ENCODE results near the gene PCGF1. TPM values are rescaled to one million over a fixed set of nuclear protein-coding genes. Genes with fewer than 3 reads are reported as not detected.
A peak's percentile ranks its signal among the peaks of the same experiment; 100 is the strongest.

PCGF1 gene
- total and polyA plus RNA-seq, 9 of the 15 experiments (the other 6 are each of a cell fraction or from before 2014, with no cell fraction given): 20.3 to 45.7 (median 29.3) TPM

DNA sequence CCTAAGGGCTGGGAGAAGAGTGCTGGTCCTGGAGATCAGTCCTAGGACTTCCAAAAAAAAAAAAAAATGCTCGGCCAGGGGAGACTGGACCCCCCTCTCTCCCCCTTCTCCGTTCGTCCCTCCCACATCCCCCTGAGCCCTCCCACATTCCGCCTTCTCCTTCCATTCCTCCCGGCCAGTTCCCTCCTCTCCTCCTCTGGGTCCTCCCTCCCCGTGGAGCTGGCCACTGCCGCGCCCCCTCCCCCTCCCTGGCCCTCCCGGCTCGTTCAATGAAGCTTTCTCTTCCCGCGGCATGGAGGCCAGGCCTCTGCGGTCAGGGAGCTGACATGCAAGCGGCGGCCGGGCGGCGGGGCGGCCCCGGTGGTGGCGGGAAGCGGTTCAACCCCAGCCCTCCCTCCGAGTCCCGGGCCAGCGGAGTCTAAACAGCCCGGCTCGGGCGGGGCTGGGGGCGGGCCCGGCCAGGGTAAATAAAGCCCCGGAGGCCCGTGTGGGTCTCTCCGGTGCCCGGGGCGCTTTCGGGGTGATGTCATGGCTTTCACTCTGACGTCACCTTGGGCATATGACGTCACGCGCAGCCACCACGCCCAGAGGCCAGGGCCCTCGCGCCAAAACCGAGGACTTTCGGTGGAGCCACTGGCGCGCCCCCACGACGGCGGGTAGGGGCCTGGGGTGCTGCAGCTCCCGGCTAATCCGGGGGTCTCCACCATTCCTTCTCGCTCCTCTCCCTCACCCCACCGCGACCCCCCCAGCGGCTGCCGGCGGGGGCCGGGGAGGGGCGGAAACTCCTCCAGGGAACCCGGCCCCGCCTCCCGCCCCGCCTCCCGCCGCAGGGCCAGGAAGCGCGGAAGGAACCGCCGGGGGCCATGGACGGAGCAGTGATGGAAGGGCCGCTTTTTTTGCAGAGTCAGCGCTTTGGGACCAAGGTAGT lies 46.7 kb upstream of the PCGF1 start, which contains the start of the genes DOK1 and LOXL3 (continued):
- TF ChIP-seq, protein P1, sequence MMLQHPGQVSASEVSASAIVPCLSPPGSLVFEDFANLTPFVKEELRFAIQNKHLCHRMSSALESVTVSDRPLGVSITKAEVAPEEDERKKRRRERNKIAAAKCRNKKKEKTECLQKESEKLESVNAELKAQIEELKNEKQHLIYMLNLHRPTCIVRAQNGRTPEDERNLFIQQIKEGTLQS (IDR thresholded peaks at IDR 0.05): peak; percentile 99
- TF ChIP-seq, protein P1 (CRISPR knock-in tag; conservative IDR thresholded peaks at IDR 0.05): peak; percentile 67; the same call in 1 of the 2 replicates
- TF ChIP-seq ZNF274 (IDR thresholded peaks at IDR 0.05; ENCODE audit: borderline replicate concordance, low read depth, low read length) (no peak), KLF13 (tag; IDR thresholded peaks at IDR 0.05; ENCODE audit: borderline replicate concordance, low read depth) (no peak), HNRNPH1 (optimal IDR thresholded peaks at IDR 0.05; ENCODE audit: low read depth, low read length) (no peak), NONO (IDR thresholded peaks at IDR 0.05; ENCODE audit: low read depth in 2 of 2, low read length in 1 of 2) (peak in 1 of 2 experiments; percentile 34; a peak in 2 of 4 replicates), EZH2 (IDR thresholded peaks at IDR 0.05; ENCODE audit: borderline replicate concordance, low read depth, low read length) (no peak), U2AF2 (optimal IDR thresholded peaks at IDR 0.05; ENCODE audit: low read depth, low read length) (no peak), ZNF24 (IDR thresholded peaks at IDR 0.05) (no peak), ZNF668 (CRISPR knock-in tag; IDR thresholded peaks at IDR 0.05) (no peak), ZNF224 (CRISPR knock-in tag; IDR thresholded peaks at IDR 0.05) (no peak), C11orf30 (IDR thresholded peaks at IDR 0.05; ENCODE audit: low read depth) (peak; percentile 100), STAG1 (CRISPR knock-in tag; IDR thresholded peaks at IDR 0.05; ENCODE audit: borderline replicate concordance) (no peak)
- TF ChIP-seq, protein P2, sequence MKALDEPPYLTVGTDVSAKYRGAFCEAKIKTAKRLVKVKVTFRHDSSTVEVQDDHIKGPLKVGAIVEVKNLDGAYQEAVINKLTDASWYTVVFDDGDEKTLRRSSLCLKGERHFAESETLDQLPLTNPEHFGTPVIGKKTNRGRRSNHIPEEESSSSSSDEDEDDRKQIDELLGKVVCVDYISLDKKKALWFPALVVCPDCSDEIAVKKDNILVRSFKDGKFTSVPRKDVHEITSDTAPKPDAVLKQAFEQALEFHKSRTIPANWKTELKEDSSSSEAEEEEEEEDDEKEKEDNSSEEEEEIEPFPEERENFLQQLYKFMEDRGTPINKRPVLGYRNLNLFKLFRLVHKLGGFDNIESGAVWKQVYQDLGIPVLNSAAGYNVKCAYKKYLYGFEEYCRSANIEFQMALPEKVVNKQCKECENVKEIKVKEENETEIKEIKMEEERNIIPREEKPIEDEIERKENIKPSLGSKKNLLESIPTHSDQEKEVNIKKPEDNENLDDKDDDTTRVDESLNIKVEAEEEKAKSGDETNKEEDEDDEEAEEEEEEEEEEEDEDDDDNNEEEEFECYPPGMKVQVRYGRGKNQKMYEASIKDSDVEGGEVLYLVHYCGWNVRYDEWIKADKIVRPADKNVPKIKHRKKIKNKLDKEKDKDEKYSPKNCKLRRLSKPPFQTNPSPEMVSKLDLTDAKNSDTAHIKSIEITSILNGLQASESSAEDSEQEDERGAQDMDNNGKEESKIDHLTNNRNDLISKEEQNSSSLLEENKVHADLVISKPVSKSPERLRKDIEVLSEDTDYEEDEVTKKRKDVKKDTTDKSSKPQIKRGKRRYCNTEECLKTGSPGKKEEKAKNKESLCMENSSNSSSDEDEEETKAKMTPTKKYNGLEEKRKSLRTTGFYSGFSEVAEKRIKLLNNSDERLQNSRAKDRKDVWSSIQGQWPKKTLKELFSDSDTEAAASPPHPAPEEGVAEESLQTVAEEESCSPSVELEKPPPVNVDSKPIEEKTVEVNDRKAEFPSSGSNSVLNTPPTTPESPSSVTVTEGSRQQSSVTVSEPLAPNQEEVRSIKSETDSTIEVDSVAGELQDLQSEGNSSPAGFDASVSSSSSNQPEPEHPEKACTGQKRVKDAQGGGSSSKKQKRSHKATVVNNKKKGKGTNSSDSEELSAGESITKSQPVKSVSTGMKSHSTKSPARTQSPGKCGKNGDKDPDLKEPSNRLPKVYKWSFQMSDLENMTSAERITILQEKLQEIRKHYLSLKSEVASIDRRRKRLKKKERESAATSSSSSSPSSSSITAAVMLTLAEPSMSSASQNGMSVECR (CRISPR knock-in tag; IDR thresholded peaks at IDR 0.05): no peak
- TF ChIP-seq, protein P3, sequence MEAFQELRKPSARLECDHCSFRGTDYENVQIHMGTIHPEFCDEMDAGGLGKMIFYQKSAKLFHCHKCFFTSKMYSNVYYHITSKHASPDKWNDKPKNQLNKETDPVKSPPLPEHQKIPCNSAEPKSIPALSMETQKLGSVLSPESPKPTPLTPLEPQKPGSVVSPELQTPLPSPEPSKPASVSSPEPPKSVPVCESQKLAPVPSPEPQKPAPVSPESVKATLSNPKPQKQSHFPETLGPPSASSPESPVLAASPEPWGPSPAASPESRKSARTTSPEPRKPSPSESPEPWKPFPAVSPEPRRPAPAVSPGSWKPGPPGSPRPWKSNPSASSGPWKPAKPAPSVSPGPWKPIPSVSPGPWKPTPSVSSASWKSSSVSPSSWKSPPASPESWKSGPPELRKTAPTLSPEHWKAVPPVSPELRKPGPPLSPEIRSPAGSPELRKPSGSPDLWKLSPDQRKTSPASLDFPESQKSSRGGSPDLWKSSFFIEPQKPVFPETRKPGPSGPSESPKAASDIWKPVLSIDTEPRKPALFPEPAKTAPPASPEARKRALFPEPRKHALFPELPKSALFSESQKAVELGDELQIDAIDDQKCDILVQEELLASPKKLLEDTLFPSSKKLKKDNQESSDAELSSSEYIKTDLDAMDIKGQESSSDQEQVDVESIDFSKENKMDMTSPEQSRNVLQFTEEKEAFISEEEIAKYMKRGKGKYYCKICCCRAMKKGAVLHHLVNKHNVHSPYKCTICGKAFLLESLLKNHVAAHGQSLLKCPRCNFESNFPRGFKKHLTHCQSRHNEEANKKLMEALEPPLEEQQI (IDR thresholded peaks at IDR 0.05): no peak
- TF ChIP-seq, protein P4, sequence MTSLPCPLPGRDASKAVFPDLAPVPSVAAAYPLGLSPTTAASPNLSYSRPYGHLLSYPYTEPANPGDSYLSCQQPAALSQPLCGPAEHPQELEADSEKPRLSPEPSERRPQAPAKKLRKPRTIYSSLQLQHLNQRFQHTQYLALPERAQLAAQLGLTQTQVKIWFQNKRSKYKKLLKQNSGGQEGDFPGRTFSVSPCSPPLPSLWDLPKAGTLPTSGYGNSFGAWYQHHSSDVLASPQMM (CRISPR knock-in tag; IDR thresholded peaks at IDR 0.05): no peak
- TF ChIP-seq, protein P5, sequence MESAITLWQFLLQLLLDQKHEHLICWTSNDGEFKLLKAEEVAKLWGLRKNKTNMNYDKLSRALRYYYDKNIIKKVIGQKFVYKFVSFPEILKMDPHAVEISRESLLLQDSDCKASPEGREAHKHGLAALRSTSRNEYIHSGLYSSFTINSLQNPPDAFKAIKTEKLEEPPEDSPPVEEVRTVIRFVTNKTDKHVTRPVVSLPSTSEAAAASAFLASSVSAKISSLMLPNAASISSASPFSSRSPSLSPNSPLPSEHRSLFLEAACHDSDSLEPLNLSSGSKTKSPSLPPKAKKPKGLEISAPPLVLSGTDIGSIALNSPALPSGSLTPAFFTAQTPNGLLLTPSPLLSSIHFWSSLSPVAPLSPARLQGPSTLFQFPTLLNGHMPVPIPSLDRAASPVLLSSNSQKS (CRISPR knock-in tag; IDR thresholded peaks at IDR 0.05): no peak

All from K562 (cell line).